ENCODE data around the gene GOSR2. TPM values are rescaled to one million over a fixed set of nuclear protein-coding genes. Genes with fewer than 3 reads are reported as not detected.
"Not testable (repeated sequence)": the region's sequence is repeated elsewhere in the genome, so short reads cannot be mapped to it uniquely, and the experiment has no call there.

The GOSR2 gene
- total RNA-seq, 2 experiments from 2014 or later = 53.1 to 57.8 TPM

DNA sequence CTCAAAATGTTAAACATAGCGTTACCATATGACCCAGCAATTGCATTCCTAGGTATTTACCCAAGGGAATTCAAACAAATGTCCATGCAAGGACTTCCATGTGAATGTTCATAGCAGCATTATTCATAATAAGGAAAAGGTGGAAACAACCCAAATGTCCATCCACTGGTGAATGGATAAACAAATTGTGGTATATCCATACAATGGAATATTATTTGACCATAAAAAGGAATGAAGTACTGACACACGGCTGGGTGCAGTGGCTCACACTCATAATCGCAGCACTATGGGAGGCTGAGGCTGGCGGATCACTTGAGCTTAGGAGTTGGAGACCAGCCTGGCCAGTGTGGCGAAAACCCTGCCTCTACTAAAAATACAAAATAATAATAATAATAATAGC, 24.1 kb upstream of the GOSR2 start:
- Mint-ChIP-seq H3K4me3 (no peak overlapping the region), H3K4me1 (no peaks in the 10 kb centered on the region), H3K27me3 (peaks cover 15% of the 10 kb centered on the region), H3K27ac (no peak overlapping the region), H3K36me3 (no peaks in the 10 kb centered on the region), H3K9me3 (ENCODE audit: low read depth) (no peaks in the 10 kb centered on the region)
- DNase-seq (no peak), ATAC-seq (no peak)
- CTCF ChIA-PET = no interaction called here

DNA sequence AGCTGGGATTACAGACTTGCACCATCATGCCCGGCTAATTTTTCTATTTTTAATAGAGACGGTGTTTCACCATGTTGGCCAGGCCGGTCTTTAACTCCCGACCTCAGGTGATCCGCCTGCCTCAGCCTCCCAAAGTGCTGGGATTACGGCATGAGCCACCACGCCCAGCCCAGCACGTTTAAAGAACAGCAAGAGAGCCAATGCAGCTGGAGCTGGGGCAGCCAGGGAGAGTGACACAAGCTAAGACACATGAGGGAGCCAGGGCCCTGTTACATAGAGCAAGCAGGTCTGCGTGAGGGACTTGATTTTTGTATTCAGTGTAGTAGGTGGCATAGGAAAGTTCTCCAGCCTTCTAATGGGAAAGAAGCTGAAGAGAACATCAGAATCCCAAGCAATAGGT, 21.7 kb upstream of the GOSR2 start:
- ATAC-seq = no peak
- Mint-ChIP-seq H3K4me3 (no peak overlapping the region), H3K9me3 (ENCODE audit: low read depth) (no peaks in the 10 kb centered on the region), H3K4me1 (peaks cover 8% of the 10 kb centered on the region), H3K36me3 (no peaks in the 10 kb centered on the region), H3K27ac (no peak overlapping the region), H3K27me3 (peaks cover 15% of the 10 kb centered on the region)
- no peak for DNase-seq
- CTCF ChIA-PET = interaction anchor here (1.3 kb wide), 1 partner anchor 15 kb away, joined by 3 read pairs; no protein-coding TSS in a partner anchor

DNA sequence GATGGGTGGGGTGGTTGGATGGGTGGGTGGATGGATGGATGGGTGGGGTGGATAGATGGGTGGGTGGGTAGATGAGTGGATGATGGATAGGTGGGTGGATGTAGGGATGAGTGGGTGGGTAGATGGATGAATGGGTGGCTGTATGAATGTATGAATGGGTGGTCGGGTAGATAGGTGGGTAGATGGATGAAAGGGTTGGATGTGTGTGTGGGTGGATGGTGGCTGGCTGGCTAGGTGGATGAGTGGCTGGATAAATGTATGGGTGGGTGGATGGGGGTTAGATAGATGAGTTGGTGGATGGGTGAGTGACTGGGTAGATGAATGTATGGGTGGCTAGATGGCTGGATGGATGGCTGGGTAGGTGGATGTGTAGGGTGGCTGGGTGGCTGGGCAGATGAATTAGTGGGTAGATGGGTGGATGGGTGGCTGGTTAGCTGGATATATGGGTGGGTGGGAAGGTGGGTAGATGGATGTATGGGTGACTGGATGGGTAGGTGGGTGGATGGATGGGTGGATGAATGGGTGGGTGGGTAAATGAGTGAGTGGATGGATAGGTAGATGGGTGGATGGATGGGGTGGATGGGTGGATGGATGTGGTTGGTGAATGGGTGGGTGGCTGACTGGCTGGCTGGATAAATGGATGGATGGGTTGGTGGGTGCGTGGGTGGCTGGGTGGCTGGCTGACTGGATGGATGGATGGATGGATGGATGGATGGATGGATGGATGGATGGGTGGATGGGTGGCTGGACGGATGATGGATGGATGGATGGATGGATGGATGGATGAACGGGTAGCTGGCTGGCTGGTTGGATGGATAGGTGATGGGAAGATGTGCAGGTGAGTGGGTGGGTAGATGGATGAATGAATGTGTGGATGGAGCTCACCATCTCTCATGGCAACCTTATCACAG, 18.9 kb upstream of the GOSR2 start:
- ATAC-seq = no peak
- CTCF ChIA-PET = no interaction called here
- no peaks in the 10 kb centered on the region for H3K36me3 Mint-ChIP-seq

DNA sequence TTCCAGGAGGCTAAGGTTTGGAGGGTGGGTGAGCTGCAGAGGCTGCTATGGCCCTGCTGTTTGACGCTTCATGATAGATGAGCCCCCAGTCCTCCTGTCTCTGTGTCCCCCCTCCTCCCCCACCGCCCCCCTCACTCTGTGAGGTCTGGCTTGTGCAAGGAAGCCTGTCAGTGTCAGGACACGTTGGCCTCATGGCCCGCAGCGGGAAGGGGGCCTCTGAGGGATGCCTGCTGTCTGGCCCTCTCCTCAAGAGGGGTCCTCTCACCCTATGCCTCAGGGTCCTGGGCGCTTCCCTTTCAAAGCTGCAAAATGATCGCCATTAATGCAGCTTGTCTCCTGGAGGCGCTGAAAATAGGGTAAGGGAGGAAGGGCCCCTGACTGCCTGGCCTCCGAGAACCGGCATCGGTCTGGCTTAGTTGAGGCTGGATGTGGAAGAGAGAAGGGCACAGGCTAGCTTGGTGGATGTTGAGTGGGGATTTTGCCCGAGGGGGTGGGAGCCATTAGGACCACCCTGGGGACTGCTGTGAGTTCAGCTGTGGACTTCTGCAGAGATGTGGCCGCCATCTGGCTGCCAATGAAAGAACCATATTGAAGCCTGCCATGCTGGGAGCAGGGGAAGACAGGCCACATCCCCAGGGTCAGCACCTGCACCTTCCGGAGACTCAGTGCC, 14.8 kb upstream of the GOSR2 start:
- Mint-ChIP-seq H3K27ac (no peak overlapping the region), H3K4me3 (no peak overlapping the region), H3K36me3 (no peaks in the 10 kb centered on the region), H3K4me1 (peaks cover 8% of the 10 kb centered on the region), H3K27me3 (peaks cover 10% of the 10 kb centered on the region), H3K9me3 (ENCODE audit: low read depth) (no peaks in the 10 kb centered on the region)
- ATAC-seq = no peak
- DNase-seq = no peak
- CTCF ChIA-PET = no interaction called here

More for the DNA sequence above, 18.9 kb upstream of the GOSR2 start:
- H3K4me3 Mint-ChIP-seq = no peak overlapping the region
- peaks cover 8% of the 10 kb centered on the region for H3K4me1 Mint-ChIP-seq
- DNase-seq = no peak
- H3K9me3 Mint-ChIP-seq (ENCODE audit: low read depth) = no peaks in the 10 kb centered on the region
- H3K27me3 Mint-ChIP-seq = peaks cover 8% of the 10 kb centered on the region
- H3K27ac Mint-ChIP-seq = no peak overlapping the region

DNA sequence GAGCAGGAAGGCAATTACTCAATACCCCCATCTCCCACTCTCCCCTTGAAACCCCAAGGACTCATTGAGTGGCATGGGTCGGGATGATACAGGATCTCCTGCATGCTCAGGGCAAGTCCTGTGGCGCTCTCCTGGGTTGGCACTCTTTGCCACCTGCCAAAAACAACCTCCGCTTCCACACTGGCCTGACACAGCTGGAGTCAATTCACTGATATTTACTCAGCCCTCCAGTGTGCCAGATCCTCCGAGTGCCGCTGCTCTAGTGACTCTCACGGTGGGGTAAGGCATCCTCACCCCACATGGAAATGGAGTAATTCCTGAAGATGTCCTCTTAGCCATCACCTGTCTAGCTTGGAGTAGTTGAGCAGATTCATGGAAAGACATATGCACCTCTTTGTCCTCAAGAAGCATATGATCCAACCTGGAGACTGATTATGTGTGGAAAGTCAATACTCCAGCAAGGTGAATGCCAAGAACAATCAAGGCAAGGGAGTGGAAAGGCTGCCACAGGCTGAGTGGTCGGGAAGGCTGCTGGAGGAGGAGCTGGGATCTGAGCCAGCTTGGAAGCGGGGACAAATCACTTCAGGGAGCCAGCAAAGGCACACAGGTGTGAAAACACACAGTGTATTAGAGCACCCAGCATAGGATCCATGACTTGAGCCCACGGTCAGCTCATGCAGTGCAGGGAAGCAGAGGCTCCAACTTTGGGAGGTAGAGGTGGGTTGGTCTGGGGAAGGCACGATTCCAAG, 12.6 kb upstream of the GOSR2 start:
- ATAC-seq (no peak), DNase-seq (no peak)
- H3K4me3 Mint-ChIP-seq = no peak overlapping the region
- H3K9me3 Mint-ChIP-seq (ENCODE audit: low read depth) = no peaks in the 10 kb centered on the region
- peaks cover 8% of the 10 kb centered on the region for H3K4me1 Mint-ChIP-seq
- CTCF ChIA-PET = interaction anchor here (1.0 kb wide), 1 partner anchor 10 kb away, joined by 3 read pairs; no protein-coding TSS in a partner anchor
- H3K27ac Mint-ChIP-seq = no peak overlapping the region
- H3K36me3 Mint-ChIP-seq = no peaks in the 10 kb centered on the region
- H3K27me3 Mint-ChIP-seq = peaks cover 10% of the 10 kb centered on the region

DNA sequence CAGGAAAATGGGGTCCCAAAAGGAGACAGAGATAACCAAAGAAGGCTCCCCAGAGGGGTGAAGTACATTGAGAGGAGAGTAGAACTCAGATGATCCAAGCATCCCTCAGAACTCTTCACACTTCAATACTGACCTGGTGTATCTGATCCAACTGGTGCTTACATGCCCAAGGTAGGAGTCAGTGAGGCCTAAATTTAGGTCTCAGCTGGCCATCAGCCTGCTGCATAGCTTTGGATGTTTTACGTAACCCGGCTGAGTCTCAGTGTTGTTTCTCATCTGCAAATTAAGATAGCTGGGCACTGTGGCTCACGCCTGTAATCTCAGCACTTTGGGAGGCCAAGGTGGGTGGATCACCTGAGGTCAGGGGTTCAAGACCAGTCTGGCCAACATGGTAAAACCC, 11.6 kb upstream of the GOSR2 start:
- Mint-ChIP-seq H3K36me3 (no peaks in the 10 kb centered on the region), H3K27me3 (peaks cover 10% of the 10 kb centered on the region), H3K9me3 (ENCODE audit: low read depth) (no peaks in the 10 kb centered on the region), H3K4me1 (no peaks in the 10 kb centered on the region), H3K27ac (no peak overlapping the region), H3K4me3 (no peak overlapping the region)
- ATAC-seq (no peak), DNase-seq (no peak)
- CTCF ChIA-PET = interaction anchor here (1.0 to 1.4 kb wide), 2 partner anchors 9 to 30 kb away, joined by 3 read pairs; no protein-coding TSS in a partner anchor

DNA sequence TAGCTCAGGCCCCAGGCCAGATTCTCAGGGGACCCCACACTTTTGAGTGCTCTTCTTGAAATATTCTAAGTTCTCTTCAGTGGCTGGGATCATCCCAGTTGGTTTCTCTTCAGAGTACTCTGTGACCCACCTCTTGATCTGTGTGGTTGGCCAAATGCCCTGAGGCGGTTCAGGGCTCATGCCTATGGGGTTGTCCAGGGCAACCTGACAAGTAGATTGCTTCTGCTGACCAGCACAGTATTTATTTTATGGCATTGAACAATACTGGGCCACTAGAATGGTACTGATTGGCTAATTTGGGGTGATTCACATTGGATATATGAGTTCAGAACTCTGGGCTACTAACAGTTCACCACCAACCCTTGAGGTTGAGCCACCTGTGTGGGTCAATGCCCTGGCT, 7.4 kb upstream of the GOSR2 start:
- no peak for DNase-seq
- no peak for ATAC-seq
- CTCF ChIA-PET = interaction anchor here (1.0 kb wide), 1 partner anchor 26 kb away, joined by 3 read pairs; no protein-coding TSS in a partner anchor
- Mint-ChIP-seq H3K27ac (no peak overlapping the region), H3K27me3 (peaks cover 2% of the 10 kb centered on the region), H3K9me3 (ENCODE audit: low read depth) (no peaks in the 10 kb centered on the region), H3K4me3 (no peak overlapping the region), H3K4me1 (no peaks in the 10 kb centered on the region), H3K36me3 (no peaks in the 10 kb centered on the region)

DNA sequence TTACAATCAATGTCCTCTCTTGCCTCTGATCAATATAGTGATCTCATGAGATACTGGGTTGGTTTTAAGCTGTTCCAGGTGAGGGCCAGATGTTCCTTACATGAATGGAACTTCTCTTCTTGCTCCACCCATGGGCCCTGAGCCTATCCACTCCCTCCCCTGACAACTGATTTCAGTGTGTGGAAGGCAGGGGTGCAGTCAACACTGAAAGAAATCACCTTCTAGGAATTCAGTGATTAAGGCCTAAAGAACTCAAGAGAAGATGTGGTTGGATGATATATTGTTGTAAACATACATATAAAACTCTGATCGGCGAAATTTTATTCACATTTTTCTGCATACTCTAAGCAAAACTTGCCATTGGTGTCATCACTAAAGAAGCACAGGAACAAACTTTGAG, 6.7 kb upstream of the GOSR2 start:
- Mint-ChIP-seq H3K4me1 (no peaks in the 10 kb centered on the region), H3K27ac (no peak overlapping the region), H3K36me3 (no peaks in the 10 kb centered on the region), H3K4me3 (no peak overlapping the region), H3K9me3 (ENCODE audit: low read depth) (no peaks in the 10 kb centered on the region), H3K27me3 (no peaks in the 10 kb centered on the region)
- no peak for ATAC-seq
- no peak for DNase-seq
- CTCF ChIA-PET = no interaction called here

DNA sequence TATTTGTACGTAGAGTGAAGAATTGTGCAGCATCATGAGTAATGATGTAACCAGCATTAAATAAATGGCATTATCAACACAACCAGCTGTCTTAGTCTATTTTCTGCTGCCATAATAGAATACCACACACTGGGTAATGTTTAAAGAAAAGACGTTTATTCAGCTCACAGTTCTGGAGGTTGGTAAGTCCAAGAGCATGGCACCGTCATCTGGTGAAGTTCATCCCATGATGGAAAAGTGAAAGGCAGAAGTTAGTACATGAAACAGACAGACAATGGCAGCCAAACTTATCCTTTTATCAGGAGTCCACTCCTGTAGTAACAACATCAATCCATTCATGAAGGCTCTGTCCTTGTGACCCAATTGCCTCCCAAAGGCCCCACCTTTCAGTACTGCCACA, 6.3 kb upstream of the GOSR2 start:
- no peaks in the 10 kb centered on the region for H3K36me3 Mint-ChIP-seq
- no peak for ATAC-seq

DNA sequence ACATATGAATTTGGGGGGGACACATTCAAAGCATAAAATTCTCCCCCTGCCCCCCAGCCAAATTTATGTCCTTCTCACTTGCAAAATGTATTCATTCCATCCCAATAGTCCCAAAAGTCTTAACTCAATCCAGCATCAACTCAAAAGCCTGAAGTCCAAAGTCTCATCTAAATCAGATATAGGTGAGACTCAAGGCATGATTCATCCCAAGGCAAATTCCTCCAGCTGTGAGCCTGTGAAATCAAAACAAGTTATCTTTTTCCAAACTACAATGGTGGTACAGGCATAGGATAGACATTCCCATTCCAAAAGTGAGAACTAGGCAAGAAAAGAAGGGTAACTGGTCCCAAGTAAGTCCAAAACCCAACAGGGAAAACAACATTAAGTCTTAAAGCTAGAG, 5.9 kb upstream of the GOSR2 start:
- peaks cover 3% of the 10 kb centered on the region for H3K4me1 Mint-ChIP-seq
- ATAC-seq (no peak), DNase-seq (no peak)
- H3K27me3 Mint-ChIP-seq = no peaks in the 10 kb centered on the region
- H3K9me3 Mint-ChIP-seq (ENCODE audit: low read depth) = no peaks in the 10 kb centered on the region
- no peak overlapping the region for H3K27ac Mint-ChIP-seq
- no peak overlapping the region for H3K4me3 Mint-ChIP-seq
- H3K36me3 Mint-ChIP-seq = no peaks in the 10 kb centered on the region
- CTCF ChIA-PET = interaction anchor here (0.9 to 1.0 kb wide), 2 partner anchors 75 to 521 kb away, joined by 3 read pairs; no protein-coding TSS in a partner anchor

More for the DNA sequence above, 6.3 kb upstream of the GOSR2 start:
- no peak for DNase-seq
- Mint-ChIP-seq H3K4me3 (no peak overlapping the region), H3K27ac (no peak overlapping the region), H3K4me1 (no peaks in the 10 kb centered on the region), H3K27me3 (no peaks in the 10 kb centered on the region), H3K9me3 (ENCODE audit: low read depth) (no peaks in the 10 kb centered on the region)
- CTCF ChIA-PET = interaction anchor here (1.0 kb wide), 1 partner anchor 75 kb away, joined by 3 read pairs; no protein-coding TSS in a partner anchor

DNA sequence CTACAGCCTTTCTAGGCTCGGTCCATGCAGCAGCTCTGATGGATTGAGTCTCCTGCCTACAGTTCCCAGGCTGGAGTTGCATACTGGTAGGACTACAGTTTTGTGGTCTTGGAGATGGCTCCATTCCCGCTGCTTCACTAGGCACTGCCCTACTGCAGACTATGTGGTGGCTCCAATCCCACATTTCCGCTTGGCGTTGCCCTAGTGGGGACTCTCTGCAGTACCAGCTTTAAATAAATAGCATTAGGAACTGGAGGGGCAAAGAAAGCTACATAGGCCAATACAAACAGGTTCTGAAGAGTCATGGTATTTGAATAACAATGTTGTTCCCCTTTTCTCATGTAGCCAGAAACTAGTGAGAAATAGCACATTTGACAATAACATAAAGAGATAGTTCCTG, 5.4 kb upstream of the GOSR2 start:
- DNase-seq = no peak
- H3K36me3 Mint-ChIP-seq = no peaks in the 10 kb centered on the region
- H3K27me3 Mint-ChIP-seq = no peaks in the 10 kb centered on the region
- H3K4me1 Mint-ChIP-seq = peaks cover 5% of the 10 kb centered on the region
- ATAC-seq = no peak
- CTCF ChIA-PET = interaction anchor here (0.9 to 1.0 kb wide), 2 partner anchors 75 to 520 kb away, joined by 3 read pairs; no protein-coding TSS in a partner anchor
- H3K27ac Mint-ChIP-seq = no peak overlapping the region
- H3K4me3 Mint-ChIP-seq = no peak overlapping the region
- H3K9me3 Mint-ChIP-seq (ENCODE audit: low read depth) = no peaks in the 10 kb centered on the region

DNA sequence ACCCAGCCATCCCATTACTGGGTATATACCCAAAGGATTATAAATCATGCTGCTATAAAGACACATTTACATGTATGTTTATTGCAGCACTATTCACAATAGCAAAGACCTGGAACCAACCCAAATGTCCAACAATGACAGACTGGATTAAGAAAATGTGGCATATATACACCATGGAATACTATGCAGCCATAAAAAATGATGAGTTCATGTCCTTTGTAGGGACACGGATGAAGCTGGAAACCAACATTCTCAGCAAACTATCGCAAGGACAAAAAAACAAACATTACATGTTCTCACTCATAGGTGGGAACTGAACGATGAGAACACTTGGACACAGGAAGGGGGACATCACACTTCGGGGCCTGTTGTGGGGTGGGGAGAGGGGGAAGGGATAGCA, 998 bp upstream of the GOSR2 start:
- ATAC-seq; CTCF ChIA-PET; H3K27me3 Mint-ChIP-seq; H3K27ac Mint-ChIP-seq; H3K9me3 Mint-ChIP-seq (ENCODE audit: low read depth); DNase-seq; H3K36me3 Mint-ChIP-seq: not testable (repeated sequence)
- Mint-ChIP-seq H3K4me3 (peak overlapping the region; percentile 83), H3K4me1 (peaks cover 37% of the 10 kb centered on the region)

DNA sequence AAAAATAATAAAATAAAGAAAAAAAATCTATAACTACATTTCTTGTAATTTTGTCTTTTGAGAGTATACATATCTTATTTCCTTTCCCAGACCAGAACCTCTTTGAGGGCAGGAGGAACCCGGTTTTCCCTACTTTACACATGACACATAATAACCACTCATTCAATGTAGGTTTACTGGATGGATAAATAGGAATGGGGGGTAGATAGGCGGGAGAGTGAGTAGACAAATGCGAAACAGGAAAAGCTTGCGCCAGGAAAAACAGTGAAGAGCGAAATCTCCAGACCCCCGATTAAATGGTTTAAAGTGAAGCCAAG, 515 bp upstream of the GOSR2 start:
- CTCF ChIA-PET = no interaction called here
- Mint-ChIP-seq H3K27me3 (no peaks in the 10 kb centered on the region), H3K27ac (peak overlapping the region; percentile 99), H3K9me3 (ENCODE audit: low read depth) (no peaks in the 10 kb centered on the region), H3K36me3 (peaks cover 5% of the 10 kb centered on the region), H3K4me1 (peaks cover 42% of the 10 kb centered on the region), H3K4me3 (peak overlapping the region; percentile 83)
- DNase-seq (no peak), ATAC-seq (peak; percentile 3)

Data from activated CD8-positive, alpha-beta memory T cell treated with anti-CD3 and anti-CD28 coated beads, Interleukin-2, amount 10 ng/mL, durations not matched to agents 7 days and 5 days (primary cell).